IPS-11a (cell line): ENCODE data around the gene IFI6.
"Not testable (repeated sequence)": the region's sequence is repeated elsewhere in the genome, so short reads cannot be mapped to it uniquely, and the experiment has no call there.

Experiments used
- H3K4me3 ChIP-seq: one replicate; pipeline ENCODE4 v1.5.1; 2013; ENCODE audit warnings: low read depth, low read length, control low read depth

IFI6 gene

GRCh38 chr1:27632387-27633297 is 39.4 kb downstream of the IFI6 start:
- H3K4me3 ChIP-seq, result no peak overlapping the region

GRCh38 chr1:27630859-27631491 is 41.0 kb downstream of the IFI6 start:
- H3K4me3 ChIP-seq, result no peak overlapping the region

DNA sequence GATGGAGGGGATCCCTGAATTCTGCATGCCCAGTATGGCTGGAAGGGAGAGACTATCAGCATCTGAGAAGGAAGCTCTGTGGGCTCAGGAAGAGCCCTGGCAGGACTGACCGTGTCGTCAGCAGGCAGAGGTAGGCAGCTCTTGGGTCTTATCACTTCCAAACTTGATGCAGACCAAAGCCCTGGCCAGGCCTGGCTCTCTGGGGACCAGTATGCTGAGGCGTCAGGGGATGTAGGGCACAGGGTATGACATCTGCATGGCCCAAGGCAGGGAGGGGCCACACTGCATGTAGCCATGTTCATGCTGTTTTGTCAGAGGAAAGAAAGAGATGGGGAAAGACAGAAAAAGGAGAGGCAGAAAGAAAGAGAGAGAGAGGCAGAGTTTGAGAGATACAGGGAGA is 43.3 kb downstream of the IFI6 start:
- H3K4me3 ChIP-seq, result no peak overlapping the region

DNA sequence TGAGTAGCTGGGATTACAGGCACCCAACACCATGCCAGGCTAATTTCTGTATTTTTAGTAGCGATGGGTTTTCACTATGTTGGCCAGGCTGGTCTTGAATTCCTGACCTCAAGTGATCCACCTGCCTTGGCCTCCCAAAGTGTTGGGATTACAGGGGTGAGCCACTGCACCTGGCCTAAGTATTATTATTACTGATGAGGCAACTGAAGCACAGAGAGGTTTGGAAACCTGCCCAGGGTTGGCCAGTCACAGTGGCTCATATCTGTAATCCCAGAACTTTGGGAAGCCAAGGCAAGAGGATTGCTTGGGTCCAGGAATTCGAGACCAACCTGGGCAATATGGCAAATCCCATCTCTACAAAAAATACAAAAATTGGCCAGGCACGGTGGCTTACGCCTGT is 44.3 kb downstream of the IFI6 start:
- H3K4me3 ChIP-seq, result not testable (repeated sequence)

DNA sequence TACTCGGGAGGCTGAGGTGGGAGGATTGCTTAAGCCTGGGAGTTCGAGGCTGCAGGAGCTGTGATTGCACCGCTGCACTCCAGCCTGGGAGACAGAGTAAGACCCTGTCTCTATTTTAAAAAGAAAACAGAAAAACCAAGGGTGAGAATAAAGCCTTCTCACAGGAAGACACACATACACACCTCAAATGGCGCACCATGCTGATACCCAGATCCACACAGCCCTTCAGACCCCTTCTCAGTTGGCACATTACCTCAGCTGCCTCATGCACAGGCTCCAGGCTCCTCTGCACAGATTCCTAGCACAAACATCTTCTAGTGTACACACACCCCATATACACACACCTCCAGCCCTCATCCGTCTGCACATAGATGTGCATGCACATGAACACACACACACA is 44.9 kb downstream of the IFI6 start:
- H3K4me3 ChIP-seq, result no peak overlapping the region

- no peak overlapping the region for H3K4me3 ChIP-seq
These were observed 45.7 kb downstream of the IFI6 start for GRCh38 chr1:27626031-27626935.

DNA sequence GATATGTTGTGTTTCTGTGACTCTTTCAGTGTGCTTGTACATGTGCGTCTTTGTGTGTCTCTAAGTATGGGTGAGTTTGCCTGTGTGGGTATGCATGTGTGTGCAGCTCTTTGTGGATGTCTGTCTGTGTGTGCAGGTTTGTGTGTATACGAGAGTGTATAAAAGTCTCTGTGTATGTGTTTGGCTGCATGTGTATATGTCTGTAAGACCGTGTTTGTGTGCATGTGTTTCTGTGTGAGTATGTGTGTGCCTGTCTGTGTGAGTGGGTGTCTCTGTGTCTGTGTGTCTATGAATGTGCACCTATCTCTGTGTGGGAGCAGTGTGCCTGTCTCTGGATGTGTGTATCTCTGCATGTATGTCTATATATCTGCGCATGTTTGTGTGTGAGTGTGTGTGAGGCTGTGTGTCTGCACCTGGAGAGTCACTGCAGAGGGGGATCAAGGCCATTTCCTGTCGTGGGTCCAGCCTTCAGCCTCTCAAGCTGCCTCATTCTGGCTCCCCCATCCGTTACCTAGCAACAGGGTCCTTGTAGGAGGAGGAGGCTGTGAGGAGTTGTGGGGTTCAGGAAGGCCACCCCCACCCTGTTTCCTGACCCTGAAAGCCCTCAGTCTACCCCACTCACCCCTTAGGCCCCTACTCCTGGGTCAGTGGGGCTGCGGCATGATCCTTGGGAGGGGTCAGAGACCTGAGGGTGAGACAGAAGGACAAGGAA is 47.4 kb downstream of the IFI6 start:
- no peak overlapping the region for H3K4me3 ChIP-seq

DNA sequence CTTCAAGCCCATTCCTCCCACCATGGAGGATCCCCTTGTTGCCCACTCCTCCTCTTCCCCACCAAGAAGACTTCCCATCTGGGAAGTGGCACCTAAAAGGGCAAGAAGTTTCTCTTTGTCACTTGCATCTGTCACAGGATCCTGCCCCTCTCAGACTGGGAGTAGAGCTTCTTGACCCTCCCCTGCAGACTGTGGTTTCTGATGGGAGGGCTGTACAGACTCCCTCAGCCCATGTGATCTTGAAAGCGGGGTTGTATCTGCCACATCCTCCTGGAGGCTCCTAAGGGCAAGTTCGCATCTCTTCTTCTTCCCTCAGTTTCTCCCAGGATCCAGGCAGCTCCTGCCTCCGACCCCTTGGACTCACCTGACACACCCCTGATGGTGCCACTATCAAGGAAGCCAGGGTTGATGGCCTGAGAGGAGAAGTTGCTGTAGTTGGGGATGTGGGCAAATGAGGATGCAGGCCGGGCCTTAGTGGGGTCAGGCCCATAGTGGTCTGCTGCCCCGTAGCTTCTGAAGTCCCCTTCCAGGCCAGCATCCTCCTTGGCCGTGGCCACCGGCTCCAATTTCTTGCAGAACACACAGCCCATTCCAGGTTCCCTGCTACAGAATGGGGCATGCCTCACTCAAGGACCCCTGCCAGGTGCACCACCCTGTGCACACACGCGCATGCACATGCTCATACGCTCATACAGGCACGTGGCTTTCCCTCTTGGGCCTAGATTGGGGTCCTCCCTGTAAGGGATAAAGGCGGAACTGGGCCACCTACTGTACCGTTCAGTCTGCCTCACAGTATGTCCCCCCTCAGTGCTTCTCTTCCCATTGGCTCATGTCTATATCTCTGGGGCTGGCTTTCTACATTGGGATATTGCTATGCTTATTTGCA is 48.4 kb downstream of the IFI6 start:
- H3K4me3 ChIP-seq, result no peak overlapping the region

DNA sequence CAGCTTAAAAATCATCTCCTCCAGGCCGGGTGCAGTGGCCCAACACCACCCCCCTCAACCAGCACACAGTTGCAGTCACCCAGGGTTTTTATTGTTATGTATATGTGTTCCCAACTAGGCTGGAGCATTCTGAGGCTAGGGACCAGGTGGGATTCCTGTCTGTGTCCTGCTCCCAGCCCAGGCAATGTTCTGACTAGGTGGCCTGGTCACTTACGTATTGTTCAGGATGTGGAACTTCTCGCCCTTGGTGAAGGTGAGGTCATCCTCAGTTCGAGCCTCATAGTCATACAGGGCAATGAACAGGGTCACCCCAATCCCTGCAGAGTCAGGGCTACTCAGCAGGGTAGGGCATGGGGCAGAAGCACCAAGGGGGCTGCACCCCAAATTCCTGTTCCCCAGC is 49.2 kb downstream of the IFI6 start:
- no peak overlapping the region for H3K4me3 ChIP-seq

- no peak overlapping the region for H3K4me3 ChIP-seq
These were observed 50.7 kb downstream of the IFI6 start for GRCh38 chr1:27621051-27621920.

DNA sequence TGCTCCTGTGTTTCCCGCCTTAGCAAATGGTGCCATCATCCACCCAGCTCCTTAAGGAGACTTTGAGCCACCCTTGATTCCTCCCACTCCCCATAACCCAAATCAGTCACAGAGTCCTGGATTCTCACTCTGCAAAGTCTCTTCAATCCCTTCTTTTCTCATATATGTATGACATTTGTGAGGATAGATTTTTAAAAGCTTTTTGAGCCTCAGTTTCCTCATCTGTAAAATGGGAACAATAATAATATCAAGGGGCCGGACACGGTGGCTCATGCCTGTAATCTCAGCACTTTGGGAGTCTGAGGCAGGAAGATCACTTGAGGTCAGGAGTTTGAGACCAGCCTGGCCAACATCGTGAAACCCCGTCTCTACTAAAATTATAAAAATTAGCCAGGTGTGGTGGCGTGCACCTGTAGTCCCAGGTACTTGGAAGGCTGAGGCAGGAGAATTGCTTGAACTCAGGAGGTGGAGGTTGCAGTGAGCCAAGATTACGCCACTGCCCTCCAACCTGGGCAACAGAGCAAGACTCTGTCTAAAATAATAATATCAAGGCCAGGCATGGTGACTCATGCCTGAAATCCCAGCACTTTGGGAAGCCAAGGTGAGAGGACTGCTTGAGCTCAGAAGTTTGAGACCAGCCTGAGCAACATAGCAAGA is 52.1 kb downstream of the IFI6 start:
- not testable (repeated sequence) for H3K4me3 ChIP-seq

GRCh38 chr1:27618341-27619082 is 53.5 kb downstream of the IFI6 start:
- H3K4me3 ChIP-seq, result no peak overlapping the region

- no peak overlapping the region for H3K4me3 ChIP-seq
These were observed 54.6 kb downstream of the IFI6 start for GRCh38 chr1:27617420-27617819.

GRCh38 chr1:27616441-27616840 is 55.6 kb downstream of the IFI6 start:
- no peak overlapping the region for H3K4me3 ChIP-seq
